Measurements from ENCODE around the gene PAPPA2.
"Not testable (repeated sequence)": the region's sequence is repeated elsewhere in the genome, so short reads cannot be mapped to it uniquely, and the experiment has no call there.

The PAPPA2 gene

DNA sequence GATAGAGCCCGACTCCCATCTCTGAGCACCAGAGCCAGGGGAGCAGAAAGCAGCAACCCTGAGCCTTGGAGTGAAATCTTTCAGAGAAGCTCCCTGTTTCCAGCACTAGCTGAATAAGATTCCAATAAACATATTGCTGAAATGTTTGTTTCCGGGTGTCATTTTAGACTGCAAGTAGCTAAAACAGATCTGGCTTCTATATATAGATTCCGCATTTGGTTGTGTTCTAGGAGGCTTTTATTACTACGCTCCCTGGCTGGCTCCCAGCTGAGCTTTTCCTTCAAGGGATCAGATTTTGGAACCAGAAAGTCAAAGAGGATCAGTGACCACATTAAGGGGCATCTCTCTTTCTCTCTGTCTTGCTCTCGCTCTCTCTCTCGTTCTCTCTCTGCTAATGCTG lies 88.2 kb downstream of the PAPPA2 start:
- no peak overlapping the region for H3K27ac Mint-ChIP-seq
- H3K36me3 Mint-ChIP-seq (ENCODE audit: low read depth): no peaks in the 10 kb centered on the region
- H3K9me3 Mint-ChIP-seq: no peaks in the 10 kb centered on the region
- DNase-seq (ENCODE audit: low spot score): no peak
- H3K4me3 Mint-ChIP-seq: no peak overlapping the region
- no peaks in the 10 kb centered on the region for H3K4me1 Mint-ChIP-seq (ENCODE audit: low read depth)
- H3K27me3 Mint-ChIP-seq (ENCODE audit: low read depth): peaks cover 8% of the 10 kb centered on the region

DNA sequence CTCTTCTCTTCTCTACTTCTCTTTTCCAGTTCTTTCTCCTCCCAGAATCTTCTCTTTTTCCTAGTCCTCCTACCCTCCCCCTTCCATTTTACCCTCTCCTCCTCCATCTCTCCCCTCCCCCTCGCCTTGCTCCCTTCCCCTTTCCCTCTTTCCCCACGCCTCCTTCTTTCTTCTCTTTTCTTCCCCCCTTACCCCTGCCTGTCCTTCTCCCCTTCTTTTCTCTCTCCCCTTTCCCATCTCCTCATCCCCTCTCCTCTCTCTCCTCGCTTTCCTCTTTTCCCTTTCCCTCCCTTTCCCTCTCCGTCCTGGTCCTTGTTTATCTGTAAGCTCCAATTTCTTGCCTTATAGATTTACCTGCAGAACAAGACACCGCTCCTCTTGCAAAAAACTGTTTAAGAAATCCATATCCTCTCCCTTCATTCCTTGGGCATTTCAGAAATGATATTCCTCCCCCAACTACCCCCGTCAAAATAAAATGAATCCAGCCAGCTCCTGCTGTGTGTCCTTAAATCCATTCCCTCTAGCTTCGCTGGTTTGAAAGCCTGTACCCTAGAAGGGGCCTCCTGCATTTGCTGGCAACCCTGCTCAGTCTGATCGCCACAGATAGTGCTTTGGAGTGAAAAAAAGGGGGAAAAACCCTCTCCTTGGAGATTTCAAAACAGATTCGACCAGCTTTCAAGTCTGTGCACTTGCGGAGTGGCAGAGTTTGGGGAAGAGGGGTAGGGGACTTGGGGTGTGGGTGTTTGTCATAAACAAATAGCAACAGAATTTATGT lies 89.4 kb downstream of the PAPPA2 start:
- DNase-seq (ENCODE audit: low spot score): no peak
- Mint-ChIP-seq H3K27ac (no peak overlapping the region), H3K4me1 (ENCODE audit: low read depth) (no peaks in the 10 kb centered on the region), H3K9me3 (no peaks in the 10 kb centered on the region), H3K36me3 (ENCODE audit: low read depth) (no peaks in the 10 kb centered on the region), H3K27me3 (ENCODE audit: low read depth) (peaks cover 8% of the 10 kb centered on the region), H3K4me3 (no peak overlapping the region)

DNA sequence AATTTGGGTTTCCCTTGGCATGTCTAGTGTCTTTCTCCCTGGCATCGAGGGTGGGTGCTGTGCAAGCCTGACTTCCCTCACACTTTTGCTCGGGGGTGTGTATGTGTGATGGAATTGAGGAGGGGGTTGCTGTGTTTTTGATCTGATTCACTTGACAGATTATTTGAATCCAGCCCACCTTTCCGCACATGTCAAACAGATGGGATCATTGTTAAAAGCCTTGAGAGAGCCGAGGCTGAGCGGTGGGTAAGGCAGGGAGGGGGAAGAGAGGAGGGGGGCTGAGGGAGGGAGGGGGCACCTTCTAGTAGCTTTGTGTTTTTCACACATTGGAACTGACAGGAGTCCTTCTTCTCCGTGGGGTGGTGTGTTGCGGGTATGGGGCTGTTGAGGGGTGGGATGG lies 90.0 kb downstream of the PAPPA2 start:
- H3K27me3 Mint-ChIP-seq (ENCODE audit: low read depth): peaks cover 8% of the 10 kb centered on the region

DNA sequence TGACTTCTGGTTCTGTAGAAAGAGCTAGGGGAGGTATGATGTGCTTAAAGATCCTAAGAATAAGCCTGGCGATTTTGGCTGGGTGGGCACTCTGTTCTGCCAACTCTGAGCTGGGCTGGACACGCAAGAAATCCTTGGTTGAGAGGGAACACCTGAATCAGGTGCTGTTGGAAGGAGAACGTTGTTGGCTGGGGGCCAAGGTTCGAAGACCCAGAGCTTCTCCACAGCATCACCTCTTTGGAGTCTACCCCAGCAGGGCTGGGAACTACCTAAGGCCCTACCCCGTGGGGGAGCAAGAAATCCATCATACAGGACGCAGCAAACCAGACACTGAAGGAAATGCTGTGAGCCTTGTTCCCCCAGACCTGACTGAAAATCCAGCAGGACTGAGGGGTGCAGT lies 93.3 kb downstream of the PAPPA2 start:
- H3K36me3 Mint-ChIP-seq (ENCODE audit: low read depth): no peaks in the 10 kb centered on the region
- no peak overlapping the region for H3K4me3 Mint-ChIP-seq
- H3K27me3 Mint-ChIP-seq (ENCODE audit: low read depth): peaks cover 8% of the 10 kb centered on the region
- no peak overlapping the region for H3K27ac Mint-ChIP-seq
- no peaks in the 10 kb centered on the region for H3K4me1 Mint-ChIP-seq (ENCODE audit: low read depth)
- no peak for DNase-seq (ENCODE audit: low spot score)
- H3K9me3 Mint-ChIP-seq: no peaks in the 10 kb centered on the region

More for the DNA sequence above, 90.0 kb downstream of the PAPPA2 start:
- H3K4me3 Mint-ChIP-seq: no peak overlapping the region
- H3K4me1 Mint-ChIP-seq (ENCODE audit: low read depth): no peaks in the 10 kb centered on the region
- no peak overlapping the region for H3K27ac Mint-ChIP-seq
- H3K36me3 Mint-ChIP-seq (ENCODE audit: low read depth): no peaks in the 10 kb centered on the region
- DNase-seq (ENCODE audit: low spot score): no peak
- H3K9me3 Mint-ChIP-seq: no peaks in the 10 kb centered on the region

DNA sequence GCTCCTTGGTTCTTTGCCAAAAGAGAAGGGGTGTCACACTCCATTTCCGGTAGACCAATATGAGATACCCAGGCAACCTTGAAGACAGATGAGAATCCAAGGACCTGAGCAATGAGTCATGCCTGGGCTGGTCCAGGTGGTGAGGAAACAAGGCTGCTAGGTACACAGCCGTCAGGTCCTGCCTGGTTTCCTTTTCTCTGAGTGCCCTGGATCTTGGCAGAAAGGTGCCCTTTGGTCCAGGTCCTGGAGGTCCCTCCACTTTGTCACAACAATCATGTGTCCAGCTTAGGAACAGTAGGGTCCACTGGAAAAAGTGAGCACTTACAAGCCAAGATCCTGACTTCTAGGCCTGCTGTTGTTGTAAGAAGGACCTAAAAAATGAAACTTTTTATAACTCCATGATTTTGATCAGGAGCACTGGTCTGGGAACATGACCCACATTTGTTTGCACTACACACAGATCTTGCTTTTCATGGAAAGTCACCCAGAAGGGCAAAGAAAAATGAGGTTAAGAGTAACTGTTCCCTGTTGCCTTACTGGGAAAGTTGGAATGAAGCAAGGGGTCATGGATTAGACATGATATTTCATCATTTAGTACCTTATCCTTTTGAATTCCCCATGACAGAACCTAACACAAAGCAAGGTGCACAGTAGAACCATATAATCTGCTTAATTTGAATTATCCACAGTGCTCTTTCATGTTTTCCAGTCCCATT lies 94.7 kb downstream of the PAPPA2 start:
- DNase-seq (ENCODE audit: low spot score): no peak
- H3K36me3 Mint-ChIP-seq (ENCODE audit: low read depth): no peaks in the 10 kb centered on the region
- H3K27me3 Mint-ChIP-seq (ENCODE audit: low read depth): peaks cover 3% of the 10 kb centered on the region
- no peaks in the 10 kb centered on the region for H3K4me1 Mint-ChIP-seq (ENCODE audit: low read depth)
- H3K27ac Mint-ChIP-seq: no peak overlapping the region
- no peak overlapping the region for H3K4me3 Mint-ChIP-seq
- no peaks in the 10 kb centered on the region for H3K9me3 Mint-ChIP-seq

DNA sequence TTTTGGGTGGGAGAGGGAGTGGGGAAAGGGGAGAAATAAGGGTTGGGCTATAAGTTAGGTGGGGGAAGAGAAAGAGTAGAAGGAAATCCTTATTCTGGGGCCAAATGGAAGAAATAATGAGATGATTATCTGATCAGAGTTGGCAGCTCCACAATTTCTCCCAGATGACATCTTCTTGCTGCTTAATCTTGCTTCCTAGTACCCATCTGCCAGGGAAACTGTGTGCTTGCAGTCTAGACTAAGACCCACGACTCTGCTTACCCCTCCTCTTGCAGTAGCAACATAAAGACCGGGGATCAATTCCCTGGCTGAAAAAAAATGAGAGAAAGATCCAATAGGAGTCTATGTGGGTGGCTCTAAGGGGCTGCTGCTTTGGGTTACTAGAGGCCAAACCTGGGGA lies 95.6 kb downstream of the PAPPA2 start:
- Mint-ChIP-seq H3K36me3 (ENCODE audit: low read depth) (no peaks in the 10 kb centered on the region), H3K9me3 (no peaks in the 10 kb centered on the region), H3K4me1 (ENCODE audit: low read depth) (no peaks in the 10 kb centered on the region), H3K4me3 (no peak overlapping the region), H3K27me3 (ENCODE audit: low read depth) (no peaks in the 10 kb centered on the region), H3K27ac (no peak overlapping the region)
- DNase-seq (ENCODE audit: low spot score): no peak

DNA sequence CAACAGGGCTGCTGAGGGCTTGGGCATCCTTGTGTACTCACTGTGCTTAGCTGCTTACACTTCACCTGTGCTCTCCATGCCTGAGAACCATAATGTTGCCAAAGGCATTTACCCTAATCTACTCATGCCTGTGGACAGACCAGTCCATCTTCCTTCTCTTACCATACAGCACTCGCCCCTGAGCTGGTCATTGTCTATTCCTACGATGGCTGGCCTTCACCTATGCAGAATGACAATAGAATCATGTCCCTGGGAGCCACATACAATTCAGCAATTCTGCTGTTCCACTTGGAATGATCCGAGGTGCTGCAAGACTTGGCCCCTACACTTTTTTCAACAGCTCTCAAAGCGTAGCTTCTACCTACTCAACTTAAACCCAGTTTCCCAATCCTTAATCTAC lies 96.5 kb downstream of the PAPPA2 start:
- no peaks in the 10 kb centered on the region for H3K9me3 Mint-ChIP-seq
- no peaks in the 10 kb centered on the region for H3K4me1 Mint-ChIP-seq (ENCODE audit: low read depth)
- no peak overlapping the region for H3K27ac Mint-ChIP-seq
- H3K27me3 Mint-ChIP-seq (ENCODE audit: low read depth): no peaks in the 10 kb centered on the region
- no peak overlapping the region for H3K4me3 Mint-ChIP-seq
- H3K36me3 Mint-ChIP-seq (ENCODE audit: low read depth): no peaks in the 10 kb centered on the region
- DNase-seq (ENCODE audit: low spot score): no peak

DNA sequence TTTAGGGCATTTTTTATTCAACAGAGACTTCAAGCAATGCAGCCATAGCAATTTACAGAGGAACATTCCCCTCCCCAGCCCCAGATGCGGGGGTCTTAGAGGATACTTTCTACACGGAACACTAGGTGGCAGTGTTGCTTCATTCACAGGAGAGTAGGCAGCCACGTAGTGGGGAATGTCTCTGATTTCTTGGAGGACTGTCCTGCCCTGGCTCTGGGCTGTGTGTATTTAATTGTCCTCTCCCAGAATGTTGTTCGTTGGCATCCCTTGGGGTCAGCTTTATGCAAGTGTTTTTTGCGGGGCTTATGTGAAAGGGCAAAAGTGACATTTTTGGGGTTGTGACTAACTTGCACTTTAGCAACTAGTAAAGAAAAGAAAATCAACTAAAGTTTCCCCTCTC lies 96.9 kb downstream of the PAPPA2 start:
- Mint-ChIP-seq H3K4me1 (ENCODE audit: low read depth) (no peaks in the 10 kb centered on the region), H3K9me3 (no peaks in the 10 kb centered on the region), H3K4me3 (no peak overlapping the region), H3K27me3 (ENCODE audit: low read depth) (no peaks in the 10 kb centered on the region), H3K27ac (no peak overlapping the region), H3K36me3 (ENCODE audit: low read depth) (no peaks in the 10 kb centered on the region)
- no peak for DNase-seq (ENCODE audit: low spot score)

DNA sequence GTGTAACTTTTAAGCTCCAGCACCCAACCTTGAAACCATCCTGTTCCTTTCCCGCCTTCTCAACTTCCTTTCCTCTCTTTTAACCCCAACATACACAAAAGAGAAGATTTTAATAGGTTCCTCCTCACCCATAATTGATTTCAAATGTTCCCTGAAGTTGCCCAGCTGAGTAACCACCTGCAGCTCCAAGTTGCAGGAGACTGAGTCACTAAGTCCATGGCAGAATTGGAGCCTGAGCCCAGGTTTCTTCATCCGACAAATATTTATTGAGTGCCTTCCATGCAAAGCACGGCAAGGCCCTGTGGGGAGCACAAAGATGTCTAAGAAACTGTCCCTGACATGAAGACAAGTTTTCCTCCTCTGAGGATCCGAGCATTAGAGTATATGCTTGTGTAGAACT lies 97.7 kb downstream of the PAPPA2 start:
- Mint-ChIP-seq H3K4me3 (no peak overlapping the region), H3K36me3 (ENCODE audit: low read depth) (no peaks in the 10 kb centered on the region), H3K27me3 (ENCODE audit: low read depth) (no peaks in the 10 kb centered on the region), H3K4me1 (ENCODE audit: low read depth) (no peaks in the 10 kb centered on the region), H3K27ac (no peak overlapping the region), H3K9me3 (no peaks in the 10 kb centered on the region)
- DNase-seq (ENCODE audit: low spot score): no peak

DNA sequence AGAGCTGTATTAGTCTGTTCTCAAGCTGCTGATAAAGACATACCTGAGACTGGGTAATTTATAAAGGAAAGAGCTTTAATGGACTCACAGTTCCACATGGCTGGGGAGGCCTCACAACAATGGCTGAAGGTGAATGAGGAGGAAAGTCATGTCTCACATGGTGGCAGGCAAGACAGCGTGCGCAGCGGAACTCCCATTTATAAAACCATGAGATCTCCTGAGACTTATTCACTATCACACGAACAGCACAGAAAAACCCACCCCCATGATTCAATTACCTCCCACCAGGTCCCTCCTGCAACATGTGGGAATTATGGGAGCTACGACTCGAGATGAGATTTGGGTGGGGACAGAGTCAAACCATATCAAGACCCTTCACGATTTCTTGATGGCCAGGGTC lies 98.8 kb downstream of the PAPPA2 start:
- H3K4me1 Mint-ChIP-seq (ENCODE audit: low read depth); H3K27me3 Mint-ChIP-seq (ENCODE audit: low read depth); H3K27ac Mint-ChIP-seq; H3K4me3 Mint-ChIP-seq; DNase-seq (ENCODE audit: low spot score); H3K9me3 Mint-ChIP-seq; H3K36me3 Mint-ChIP-seq (ENCODE audit: low read depth): not testable (repeated sequence)

DNA sequence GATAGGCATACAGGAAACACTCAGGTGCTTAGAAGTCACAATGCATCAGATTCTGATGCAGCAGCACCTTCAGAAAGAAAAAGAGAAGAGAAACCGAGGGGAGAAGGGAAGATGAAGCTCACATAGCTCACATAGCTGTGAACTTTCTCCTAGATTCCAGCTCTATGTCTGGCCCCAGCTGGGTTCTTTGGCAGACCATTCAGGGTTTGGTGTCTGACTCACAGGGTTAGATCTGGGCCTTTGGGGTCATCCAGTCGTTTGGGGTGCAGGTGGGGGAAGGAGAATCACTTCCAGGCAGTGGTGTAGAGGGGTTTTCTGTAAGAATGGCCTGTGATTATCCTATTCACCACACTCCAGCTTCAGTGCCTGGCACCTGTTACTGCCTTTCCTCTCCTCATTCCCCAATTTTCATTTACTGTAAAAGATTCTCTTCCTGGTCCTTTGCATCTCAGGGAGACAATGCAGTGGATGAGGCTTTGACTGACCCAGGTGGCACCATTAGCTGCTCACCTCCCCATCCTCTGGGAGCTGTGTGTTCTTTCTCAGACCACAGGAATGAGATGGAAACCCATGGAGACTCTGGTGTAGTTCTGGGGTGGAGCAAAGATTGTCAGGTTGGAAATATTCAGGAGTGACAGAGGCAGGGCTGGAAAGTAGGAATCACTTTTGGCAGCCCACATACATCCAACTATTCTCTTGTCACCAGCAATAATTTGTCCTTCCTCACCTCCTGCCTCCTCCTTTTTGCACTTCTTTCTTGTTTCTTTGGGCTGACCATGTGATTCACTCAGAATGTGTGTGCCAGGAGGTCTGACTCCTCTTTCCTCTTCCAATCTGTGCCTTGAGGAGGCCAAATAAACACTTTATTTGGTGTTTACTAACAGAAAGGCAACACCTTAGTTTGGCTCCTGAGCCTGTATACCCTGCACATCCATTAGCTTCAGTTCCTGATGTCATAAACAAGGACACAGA lies 103.3 kb downstream of the PAPPA2 start:
- DNase-seq (ENCODE audit: low spot score): no peak
- H3K9me3 Mint-ChIP-seq: no peaks in the 10 kb centered on the region
- no peaks in the 10 kb centered on the region for H3K27me3 Mint-ChIP-seq (ENCODE audit: low read depth)
- H3K27ac Mint-ChIP-seq: no peak overlapping the region
- H3K36me3 Mint-ChIP-seq (ENCODE audit: low read depth): no peaks in the 10 kb centered on the region
- no peak overlapping the region for H3K4me3 Mint-ChIP-seq
- H3K4me1 Mint-ChIP-seq (ENCODE audit: low read depth): no peaks in the 10 kb centered on the region

DNA sequence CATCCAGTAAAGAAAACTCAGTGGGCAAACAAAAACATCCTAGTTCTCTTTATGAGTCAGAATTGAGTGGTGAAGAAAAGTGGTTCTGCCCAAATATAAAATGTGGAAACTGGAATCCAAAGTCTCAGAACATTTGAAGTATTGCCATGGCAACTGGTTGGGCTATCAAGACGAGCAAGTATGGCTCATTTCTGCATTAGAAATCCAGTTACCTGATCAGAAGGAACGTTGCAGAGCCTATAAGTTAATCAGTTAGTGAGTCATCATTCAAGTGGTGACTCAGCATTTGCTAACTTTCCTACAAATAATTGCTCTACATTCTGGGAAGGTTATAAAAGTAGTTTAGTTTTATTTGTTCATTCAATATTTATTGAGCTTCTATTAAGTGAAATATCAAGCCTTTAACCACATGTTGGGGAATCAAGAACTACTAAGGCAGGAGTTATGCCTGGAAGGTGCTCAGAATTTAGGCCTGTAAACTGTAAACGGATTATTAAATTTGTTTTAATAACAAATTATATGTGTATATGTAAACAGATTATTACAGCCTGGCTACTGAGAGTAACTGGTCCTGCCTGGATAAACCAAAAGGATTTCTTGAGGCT lies 104.3 kb downstream of the PAPPA2 start:
- DNase-seq (ENCODE audit: low spot score): no peak
- no peak overlapping the region for H3K27ac Mint-ChIP-seq
- H3K4me3 Mint-ChIP-seq: no peak overlapping the region
- H3K9me3 Mint-ChIP-seq: no peaks in the 10 kb centered on the region
- H3K4me1 Mint-ChIP-seq (ENCODE audit: low read depth): no peaks in the 10 kb centered on the region
- no peaks in the 10 kb centered on the region for H3K27me3 Mint-ChIP-seq (ENCODE audit: low read depth)
- no peaks in the 10 kb centered on the region for H3K36me3 Mint-ChIP-seq (ENCODE audit: low read depth)

DNA sequence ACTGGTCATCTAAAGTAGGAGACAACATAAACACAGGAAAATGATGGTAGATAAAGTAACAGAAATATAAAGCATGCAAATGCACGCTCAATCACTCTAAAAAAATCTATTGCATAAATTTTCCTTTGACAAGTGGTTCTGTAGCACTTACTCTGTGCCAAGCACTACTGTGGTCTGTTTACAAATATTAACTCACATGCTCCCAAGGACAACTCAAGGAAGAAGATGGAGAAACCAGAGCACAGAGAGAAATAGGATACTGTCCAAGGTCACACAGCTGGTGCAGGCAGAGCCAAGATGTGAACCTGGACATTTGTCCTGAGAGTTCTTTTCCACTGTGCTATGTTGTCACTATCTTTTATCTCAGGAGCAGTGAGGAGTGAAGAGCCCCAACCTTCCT lies 105.2 kb downstream of the PAPPA2 start:
- no peaks in the 10 kb centered on the region for H3K9me3 Mint-ChIP-seq
- no peaks in the 10 kb centered on the region for H3K4me1 Mint-ChIP-seq (ENCODE audit: low read depth)
- H3K27ac Mint-ChIP-seq: no peak overlapping the region
- no peaks in the 10 kb centered on the region for H3K36me3 Mint-ChIP-seq (ENCODE audit: low read depth)
- no peak overlapping the region for H3K4me3 Mint-ChIP-seq
- no peaks in the 10 kb centered on the region for H3K27me3 Mint-ChIP-seq (ENCODE audit: low read depth)
- DNase-seq (ENCODE audit: low spot score): no peak

DNA sequence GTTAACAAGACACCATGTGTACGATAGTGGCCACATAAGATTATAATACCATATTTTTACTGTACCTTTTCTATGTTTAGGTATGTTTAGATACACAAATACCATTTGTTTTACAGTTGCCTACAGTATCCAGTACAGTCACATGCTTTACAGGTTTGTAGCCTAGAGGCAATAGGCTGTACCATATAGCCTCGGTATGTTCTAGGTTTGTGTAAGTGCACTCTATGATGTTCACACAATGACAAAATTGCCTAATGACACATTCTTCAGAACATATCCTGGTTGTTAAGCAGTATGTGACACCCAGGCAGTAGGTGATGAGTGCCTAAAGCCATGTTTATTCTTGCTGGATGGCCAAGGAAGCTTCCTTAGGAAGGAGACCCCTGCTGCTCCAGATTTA lies 111.8 kb downstream of the PAPPA2 start:
- Mint-ChIP-seq H3K27ac (no peak overlapping the region), H3K9me3 (no peaks in the 10 kb centered on the region), H3K27me3 (ENCODE audit: low read depth) (no peaks in the 10 kb centered on the region), H3K36me3 (ENCODE audit: low read depth) (no peaks in the 10 kb centered on the region), H3K4me3 (no peak overlapping the region), H3K4me1 (ENCODE audit: low read depth) (no peaks in the 10 kb centered on the region)
- DNase-seq (ENCODE audit: low spot score): no peak
